HG03097 (cell line): Measurements from ENCODE around the gene MAN1A1.

Source experiments
- ATAC-seq: cut with Tn5 transposase; IDR thresholded peaks from one replicate; pipeline ENCODE4 v1.9.1; 2021; ENCODE audit not compliant: unreplicated experiment, low FRiP score

Gene MAN1A1

DNA sequence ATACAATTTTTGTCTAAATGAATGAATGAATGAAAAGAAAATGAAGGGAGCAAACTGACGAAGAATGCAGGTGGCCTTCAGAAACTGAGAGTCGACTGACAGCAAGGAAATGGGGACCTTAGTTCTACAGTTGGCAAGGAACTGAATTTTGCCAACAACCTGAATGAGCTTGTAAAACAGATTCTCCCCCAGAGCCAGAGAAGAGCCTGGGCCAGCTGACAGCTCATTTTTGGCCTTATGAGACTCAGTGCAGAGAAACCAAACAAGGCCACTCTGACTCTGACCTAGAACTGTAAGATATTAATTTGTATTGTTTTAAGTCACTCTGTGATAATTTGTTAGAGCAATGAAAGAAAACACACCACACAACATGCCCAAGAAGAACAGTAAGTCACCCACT is 21.8 kb downstream of the MAN1A1 start:
- ATAC-seq, result no peak

DNA sequence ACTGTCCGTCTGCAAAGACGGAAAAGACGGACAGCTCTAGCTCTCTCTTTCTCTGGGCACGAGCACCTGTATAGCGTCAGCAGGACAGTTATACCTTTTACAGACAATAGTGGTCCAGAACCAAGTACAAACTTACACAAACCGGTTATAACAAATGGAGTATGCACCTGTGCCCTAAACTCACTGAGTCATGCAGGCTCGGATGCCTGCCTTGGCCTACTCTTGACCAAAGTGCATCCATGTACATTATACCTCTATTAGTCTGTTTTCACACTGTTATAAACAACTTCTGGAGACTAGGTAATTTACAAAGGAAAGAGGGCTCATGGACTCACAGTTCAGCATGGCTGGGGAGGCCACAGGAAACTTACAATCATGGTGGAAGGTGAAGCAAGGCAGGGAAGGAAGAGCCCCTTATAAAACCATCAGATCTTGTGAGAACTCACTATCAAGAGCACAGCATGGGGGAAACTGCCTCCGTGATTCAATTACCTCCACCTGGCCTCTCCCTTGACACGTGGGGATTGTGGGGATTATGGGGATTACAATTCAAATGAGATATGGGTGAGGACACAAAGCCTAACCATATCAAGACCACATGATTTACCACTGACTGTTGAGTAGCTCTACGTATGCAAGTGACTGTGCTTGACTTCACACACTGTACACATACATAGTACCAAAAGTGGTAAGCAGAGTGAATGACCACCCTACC is 23.1 kb downstream of the MAN1A1 start:
- ATAC-seq, result no peak

- no peak for ATAC-seq
These were observed 23.8 kb downstream of the MAN1A1 start for GRCh38 chr6:119325559-119326265.

DNA sequence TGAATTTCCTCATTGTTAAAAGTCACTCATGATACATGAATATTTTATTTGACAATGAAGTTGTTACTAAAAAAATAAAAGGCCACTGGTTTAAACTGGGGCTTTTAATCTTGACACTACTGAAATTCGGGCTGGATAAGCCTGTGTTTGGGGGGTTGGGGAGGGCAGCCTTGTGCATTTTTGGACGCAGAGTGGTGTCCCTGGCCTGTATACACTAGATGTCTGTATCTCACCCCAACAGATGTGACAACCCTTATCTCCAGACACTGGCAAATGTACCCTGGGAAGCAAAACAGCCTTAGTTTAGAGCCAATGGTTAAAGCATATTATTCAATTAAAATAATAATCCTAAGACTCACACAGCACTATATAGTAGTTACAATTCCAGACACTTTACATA is 24.8 kb downstream of the MAN1A1 start:
- no peak for ATAC-seq

DNA sequence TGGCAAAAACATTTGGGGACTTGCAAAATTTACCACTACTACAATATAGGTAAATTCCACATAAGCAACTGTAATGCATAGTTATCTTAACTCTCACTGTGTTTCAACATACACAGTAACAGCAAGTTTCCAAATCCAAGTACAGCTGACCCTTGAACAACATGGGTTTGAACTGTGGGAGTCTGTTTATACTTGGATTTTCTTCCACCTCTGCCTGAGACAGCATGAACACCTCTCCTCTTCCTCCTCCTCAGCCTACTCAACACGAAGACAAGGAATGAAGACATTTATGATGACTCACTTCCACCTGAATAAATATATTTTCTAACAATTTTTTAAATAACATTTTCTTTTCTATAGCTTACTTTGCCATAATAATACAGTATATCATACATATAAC is 25.6 kb downstream of the MAN1A1 start:
- no peak for ATAC-seq

DNA sequence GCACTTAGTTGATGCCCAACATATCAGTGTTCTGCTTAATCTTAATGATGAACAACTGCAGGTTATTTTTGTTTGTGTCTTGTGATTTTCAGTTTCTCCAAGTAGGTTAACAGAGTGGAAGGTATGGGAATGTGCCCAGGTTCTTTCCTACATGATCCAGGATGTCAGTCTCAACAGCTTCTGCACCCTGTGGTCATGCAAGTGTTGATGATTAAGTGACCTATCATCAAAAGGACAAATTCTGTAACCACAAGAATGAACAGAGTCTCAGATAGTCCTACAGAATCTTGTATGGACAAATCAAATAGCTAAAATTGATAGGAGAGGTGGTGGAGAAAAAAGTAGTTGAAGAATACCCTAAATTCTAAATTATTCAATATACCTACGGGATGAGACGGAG is 26.1 kb downstream of the MAN1A1 start:
- ATAC-seq, result no peak

DNA sequence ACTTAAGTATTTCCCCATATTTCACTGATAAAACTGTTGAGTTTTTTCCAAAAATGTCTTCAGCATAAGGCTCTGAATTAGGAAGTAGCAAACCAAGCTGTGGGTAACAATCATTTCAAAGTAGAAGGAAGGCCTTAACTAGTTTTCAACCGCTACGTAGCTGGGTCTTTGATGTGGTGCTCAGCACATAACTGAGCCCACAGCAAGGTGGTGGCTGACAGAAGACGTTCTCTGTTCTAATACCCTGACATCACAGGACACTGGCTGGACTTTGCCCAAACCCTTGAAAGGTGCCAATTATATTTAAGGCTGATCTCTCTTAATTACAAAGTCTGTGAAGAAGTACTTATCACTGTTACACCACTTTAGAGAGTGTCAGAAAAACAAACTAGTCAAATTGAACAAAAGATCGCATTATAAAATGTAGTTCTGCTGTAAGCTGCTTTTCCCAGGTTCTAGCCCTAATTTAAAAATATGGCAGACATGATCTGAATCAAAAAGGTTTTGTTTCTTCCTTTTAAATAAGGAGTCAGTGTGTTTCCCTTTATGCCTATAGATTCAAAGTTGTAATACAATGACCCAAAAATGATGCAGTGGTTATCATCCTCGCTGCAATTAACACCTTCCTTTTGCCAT is 26.7 kb downstream of the MAN1A1 start:
- no peak for ATAC-seq

GRCh38 chr6:119322034-119322433 is 27.5 kb downstream of the MAN1A1 start:
- ATAC-seq, result no peak

DNA sequence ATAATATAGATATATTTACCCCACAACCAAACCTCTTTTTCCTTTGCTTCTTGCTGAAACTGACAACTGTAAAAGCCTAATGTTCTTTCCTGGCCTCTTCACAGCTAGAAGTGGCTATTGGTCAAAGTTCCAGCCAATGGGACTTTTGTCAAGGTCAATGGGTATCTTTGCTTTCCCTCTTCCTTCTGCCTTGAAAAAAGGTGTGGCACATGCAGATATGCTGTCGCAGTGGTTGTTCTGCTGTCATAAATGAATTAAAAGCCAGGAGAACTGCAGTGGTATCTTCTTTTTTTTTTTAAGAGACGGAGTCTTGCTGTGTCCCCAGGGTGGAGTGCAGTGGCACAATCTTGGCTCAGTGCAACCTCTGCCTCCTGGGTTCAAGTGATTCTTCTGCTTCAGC is 29.9 kb downstream of the MAN1A1 start:
- no peak for ATAC-seq

DNA sequence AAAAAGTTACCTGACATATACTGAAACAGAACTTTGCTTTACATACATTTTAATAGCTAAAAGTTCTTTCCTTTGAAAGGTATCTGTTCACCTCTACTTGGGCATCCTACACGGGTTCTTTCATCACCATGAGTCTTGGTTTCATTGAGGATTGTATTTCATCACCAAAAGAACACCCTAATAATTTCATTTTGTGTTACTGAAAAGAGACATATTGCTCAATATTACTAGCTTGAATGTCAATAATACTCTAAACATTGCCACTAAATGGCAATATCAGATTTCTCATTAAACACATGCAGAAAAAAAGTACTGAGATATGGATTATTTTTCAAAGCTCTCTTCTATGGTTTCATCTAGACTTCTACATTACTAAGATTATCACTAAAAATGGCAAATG is 30.8 kb downstream of the MAN1A1 start:
- ATAC-seq, result no peak

GRCh38 chr6:119318176-119318575 is 31.4 kb downstream of the MAN1A1 start:
- no peak for ATAC-seq

- ATAC-seq, result no peak
These were observed 32.6 kb downstream of the MAN1A1 start for GRCh38 chr6:119317007-119317406.

- peak; percentile 28 for ATAC-seq
These were observed 34.7 kb downstream of the MAN1A1 start for GRCh38 chr6:119314885-119315272.

- peak; percentile 59 for ATAC-seq
These were observed 35.4 kb downstream of the MAN1A1 start for GRCh38 chr6:119313937-119314884.

DNA sequence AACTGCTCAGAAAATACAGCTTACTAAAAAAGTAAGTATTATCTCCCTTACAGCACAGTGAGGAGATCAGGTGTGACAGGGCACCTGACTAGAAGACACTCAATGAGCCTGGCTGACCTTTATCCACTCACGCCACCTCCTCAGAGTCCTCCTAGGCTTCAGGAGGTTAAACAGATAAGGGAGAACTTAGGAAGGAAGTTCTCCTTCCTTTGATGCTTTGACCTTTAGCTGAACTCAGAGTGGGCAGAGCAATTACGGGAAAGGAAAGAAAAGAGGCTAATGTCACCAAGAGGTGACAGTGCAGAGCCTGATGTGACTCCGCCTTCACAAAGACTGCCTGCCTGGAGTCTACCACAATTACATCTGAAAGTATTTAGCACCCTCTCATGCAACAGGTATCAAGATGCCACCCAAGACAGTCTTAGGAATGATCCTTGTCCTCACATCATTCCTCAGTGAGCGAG is 36.7 kb downstream of the MAN1A1 start:
- ATAC-seq, result peak; percentile 39

DNA sequence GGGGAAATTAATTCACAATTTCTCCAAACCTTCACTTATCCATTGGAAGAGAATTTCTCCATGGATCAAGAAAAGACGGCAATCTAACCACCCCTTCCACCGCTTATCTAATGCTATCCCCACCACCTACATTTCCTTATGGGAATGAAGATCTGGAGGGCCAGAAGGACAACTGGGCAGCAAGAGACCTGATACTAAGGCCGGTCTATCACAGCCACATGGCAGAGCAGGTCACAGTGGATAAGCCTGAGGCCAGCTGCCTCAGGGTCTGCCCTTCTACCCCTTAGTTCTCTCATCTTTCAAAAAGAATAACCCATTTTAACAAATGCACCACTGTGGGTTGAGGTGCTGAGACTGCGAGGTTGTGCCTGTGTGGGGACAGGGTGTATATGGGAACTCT is 37.1 kb downstream of the MAN1A1 start:
- ATAC-seq, result peak; percentile 4

DNA sequence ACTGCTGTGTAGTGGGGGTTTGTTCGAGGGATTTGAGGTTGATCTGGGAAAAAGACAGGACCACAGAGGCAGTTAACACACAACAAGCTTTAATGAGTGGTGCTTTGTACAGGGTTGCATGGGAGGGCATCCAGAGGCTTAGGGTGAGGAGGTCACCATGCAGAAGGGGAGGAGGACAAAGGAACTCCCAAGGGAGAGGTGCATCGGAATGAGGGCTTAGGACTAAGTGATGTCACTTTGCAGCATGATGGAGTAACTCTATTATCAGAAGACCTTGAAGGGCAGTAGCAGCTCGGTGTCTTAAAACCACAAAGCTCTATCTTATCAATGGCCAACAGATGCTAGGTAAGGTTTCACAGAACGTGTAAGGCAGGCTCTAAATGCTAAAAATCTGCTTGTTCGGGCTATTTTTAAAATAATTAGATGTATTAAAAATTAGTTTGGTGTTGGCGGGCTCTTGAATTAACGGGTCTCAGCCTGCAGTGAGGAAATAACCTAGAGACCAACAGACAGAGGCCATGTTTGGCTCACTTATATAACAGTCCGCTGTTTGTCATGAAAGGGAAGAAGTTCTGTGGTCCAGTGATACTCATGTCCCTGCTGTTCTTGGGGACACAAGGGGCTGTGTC is 37.9 kb downstream of the MAN1A1 start:
- no peak for ATAC-seq

GRCh38 chr6:119310486-119311036 is 39.0 kb downstream of the MAN1A1 start:
- ATAC-seq, result no peak

DNA sequence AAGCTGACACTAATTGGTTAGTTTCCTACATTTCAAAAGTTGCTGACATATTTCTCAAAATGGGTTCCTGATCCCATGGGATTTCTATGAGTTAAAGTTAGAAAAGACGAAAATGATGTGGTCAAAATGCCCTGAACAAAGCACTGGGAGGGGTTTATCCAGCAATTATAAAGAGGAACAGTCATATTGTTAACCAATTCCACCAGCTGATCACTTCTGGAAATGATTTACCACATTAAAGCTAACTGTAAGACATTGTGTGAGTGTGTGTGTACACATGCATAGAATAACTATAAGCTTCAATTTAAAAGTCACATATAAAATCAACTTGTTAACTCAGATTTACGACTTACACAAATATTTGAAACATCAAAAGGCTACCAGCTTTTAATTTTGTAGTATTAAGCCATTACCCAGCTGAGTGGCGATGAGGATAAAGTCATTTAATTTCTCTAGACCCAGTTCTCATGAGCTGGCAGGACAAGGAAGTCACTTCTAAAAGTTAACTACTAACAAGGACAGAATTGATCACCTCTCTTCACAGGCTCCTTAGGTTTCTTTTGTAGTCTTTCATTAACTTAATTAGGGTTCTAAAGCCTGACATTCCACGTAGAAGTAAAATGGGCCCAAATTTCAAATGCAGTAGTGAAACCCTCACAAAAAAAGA is 40.4 kb downstream of the MAN1A1 start:
- ATAC-seq, result no peak
